ENCODE measurements around the gene S100PBP.

DNA sequence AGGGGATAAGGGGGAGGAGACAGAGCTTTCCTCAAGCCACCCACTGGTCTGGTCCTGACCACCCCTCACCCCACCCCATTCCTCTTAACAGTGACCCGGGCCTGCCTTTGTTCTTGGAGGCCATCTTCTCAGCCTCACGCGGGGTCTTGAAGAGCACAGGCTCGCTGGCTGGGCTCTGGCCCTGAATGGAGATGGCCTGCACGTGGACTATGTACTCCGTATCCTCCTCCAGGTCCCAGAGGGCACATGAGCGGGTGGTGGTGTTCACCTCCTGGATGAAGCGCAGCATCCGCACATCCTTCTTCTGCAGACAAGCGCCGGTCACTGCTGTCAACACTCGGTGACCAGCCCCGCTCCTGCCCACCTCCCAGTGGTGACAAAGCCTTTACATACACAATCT lies 50.6 kb downstream of the S100PBP start:
- TF ChIP-seq CTCF (IDR thresholded peaks at IDR 0.05) (no peak), POLR2A (IDR thresholded peaks at IDR 0.05; ENCODE audit: low read depth) (no peak), POLR2AphosphoS5 (IDR thresholded peaks at IDR 0.05) (no peak)

Measured in esophagus muscularis mucosa (tissue), 3 donors.